DOHH2 (cell line): ENCODE measurements around the gene KCNE1.

Experiments
- H3F3A ChIP-seq: fragments of 200-600 bp; sonication (generic), shearing (Covaris generic); 2 replicates; pipeline ENCODE4 v1.6.0; 2016; ENCODE audit warnings: antibody characterized with exemption, mild to moderate bottlenecking; ENCODE audit not compliant: control insufficient read depth, insufficient read depth
- H3K27ac ChIP-seq: fragments of 200-600 bp; sonication (generic); 2 replicates; pipeline ENCODE4 v1.5.1; 2014; ENCODE audit warnings: low read depth, mild to moderate bottlenecking, low read length, moderate library complexity
- H3K27me3 ChIP-seq: fragments of 200-600 bp; sonication (generic); 2 replicates; pipeline ENCODE4 v1.6.1; 2014; ENCODE audit warnings: mild to moderate bottlenecking, low read length, mixed read lengths; ENCODE audit not compliant: control insufficient read depth
- H3K36me3 ChIP-seq: fragments of 200-600 bp; sonication (generic); 2 replicates; pipeline ENCODE4 v1.6.1; 2014; ENCODE audit warnings: mild to moderate bottlenecking, low read length, moderate library complexity, mixed read lengths; ENCODE audit not compliant: control insufficient read depth
- H3K4me1 ChIP-seq: fragments of 200-600 bp; sonication (generic); 2 replicates; pipeline ENCODE4 v1.6.1; 2014; ENCODE audit warnings: mild to moderate bottlenecking, low read length, mixed read lengths; ENCODE audit not compliant: control insufficient read depth
- H3K4me2 ChIP-seq: fragments of 200-600 bp; sonication (generic); 2 replicates; pipeline ENCODE4 v1.6.0; 2014; ENCODE audit warnings: mild to moderate bottlenecking, low read length, moderate library complexity
- H3K4me3 ChIP-seq: fragments of 200-600 bp; sonication (generic); 2 replicates; pipeline ENCODE4 v1.5.1; 2014; ENCODE audit warnings: mild to moderate bottlenecking, low read length, mixed read lengths
- H3K79me2 ChIP-seq: fragments of 200-600 bp; sonication (generic); 2 replicates; pipeline ENCODE4 v1.6.1; 2014; ENCODE audit warnings: mild to moderate bottlenecking, low read length, mixed read lengths; ENCODE audit not compliant: control insufficient read depth
- H3K9me2 ChIP-seq: fragments of 200-600 bp; sonication (generic); replicated peaks from 2 replicates; pipeline ENCODE4 v1.6.1; 2014; ENCODE audit warnings: mild to moderate bottlenecking, low read length, mixed read lengths; ENCODE audit not compliant: control insufficient read depth
- H3K9me3 ChIP-seq: fragments of 200-600 bp; sonication (generic); 2 replicates; pipeline ENCODE4 v1.6.1; 2014; ENCODE audit warnings: antibody characterized with exemption, low read length, mixed read lengths; ENCODE audit not compliant: control insufficient read depth, insufficient read depth
- H4K20me1 ChIP-seq: fragments of 200-600 bp; sonication (generic); 2 replicates; pipeline ENCODE4 v1.6.0; 2014; ENCODE audit warnings: low read depth, mild to moderate bottlenecking, antibody characterized with exemption, low read length, moderate library complexity; ENCODE audit not compliant: control insufficient read depth, insufficient read depth
- CTCF ChIP-seq: fragments of 200-600 bp; sonication (generic); IDR thresholded peaks from one replicate; pipeline ENCODE4 v1.5.1; 2014; ENCODE audit warnings: antibody characterized with exemption, mild to moderate bottlenecking, low read depth, low read length; ENCODE audit not compliant: poor library complexity, severe bottlenecking
- EZH2phosphoT487 ChIP-seq: fragments of 200-600 bp; sonication (generic); IDR thresholded peaks from 2 replicates; pipeline ENCODE4 v1.6.1; 2017; ENCODE audit warnings: borderline replicate concordance, mild to moderate bottlenecking, antibody characterized with exemption, low read length, moderate library complexity, mixed read lengths

KCNE1 gene

GRCh38 chr21:34517039-34517438 lies 5.0 kb upstream of the KCNE1 start:
- H3K79me2 ChIP-seq: no peaks in the 10 kb centered on the region
- no peak overlapping the region for H3K4me2 ChIP-seq
- no peaks in the 10 kb centered on the region for H3K9me2 ChIP-seq
- no peaks in the 10 kb centered on the region for H3K9me3 ChIP-seq
- no peaks in the 10 kb centered on the region for H3K36me3 ChIP-seq
- no peak for TF ChIP-seq CTCF
- no peak for TF ChIP-seq EZH2phosphoT487
- H3K27ac ChIP-seq: no peak overlapping the region
- H3F3A ChIP-seq: no peaks in the 10 kb centered on the region
- no peak overlapping the region for H3K4me3 ChIP-seq
- no peaks in the 10 kb centered on the region; the same call in 1 of the 2 replicates for H4K20me1 ChIP-seq
- no peaks in the 10 kb centered on the region for H3K27me3 ChIP-seq
- H3K4me1 ChIP-seq: no peaks in the 10 kb centered on the region

GRCh38 chr21:34514576-34515115 lies 2.6 kb upstream of the KCNE1 start:
- Histone ChIP-seq H3K4me2 (no peak overlapping the region), H3K36me3 (no peaks in the 10 kb centered on the region), H3K4me3 (no peak overlapping the region), H3K4me1 (no peaks in the 10 kb centered on the region), H3K9me2 (no peaks in the 10 kb centered on the region), H3K27me3 (no peaks in the 10 kb centered on the region), H4K20me1 (no peaks in the 10 kb centered on the region; the same call in 1 of the 2 replicates), H3K9me3 (no peaks in the 10 kb centered on the region), H3F3A (no peaks in the 10 kb centered on the region), H3K79me2 (no peaks in the 10 kb centered on the region), H3K27ac (no peak overlapping the region)
- TF ChIP-seq EZH2phosphoT487: no peak
- TF ChIP-seq CTCF: no peak

- no peaks in the 10 kb centered on the region for H3K9me2 ChIP-seq
- no peak for TF ChIP-seq CTCF
- TF ChIP-seq EZH2phosphoT487: no peak
These were observed 1.2 kb upstream of the KCNE1 start for GRCh38 chr21:34513129-34513675.

More at GRCh38 chr21:34513129-34513675, 1.2 kb upstream of the KCNE1 start:
- no peaks in the 10 kb centered on the region; the same call in 1 of the 2 replicates for H4K20me1 ChIP-seq
- no peaks in the 10 kb centered on the region for H3K9me3 ChIP-seq
- H3K4me3 ChIP-seq: no peak overlapping the region
- H3K27me3 ChIP-seq: no peaks in the 10 kb centered on the region
- H3K4me2 ChIP-seq: no peak overlapping the region
- H3K4me1 ChIP-seq: no peaks in the 10 kb centered on the region
- H3K36me3 ChIP-seq: no peaks in the 10 kb centered on the region
- H3K27ac ChIP-seq: no peak overlapping the region
- no peaks in the 10 kb centered on the region for H3F3A ChIP-seq
- no peaks in the 10 kb centered on the region for H3K79me2 ChIP-seq
